ENCODE measurements around the gene NR2E1.

The NR2E1 gene

DNA sequence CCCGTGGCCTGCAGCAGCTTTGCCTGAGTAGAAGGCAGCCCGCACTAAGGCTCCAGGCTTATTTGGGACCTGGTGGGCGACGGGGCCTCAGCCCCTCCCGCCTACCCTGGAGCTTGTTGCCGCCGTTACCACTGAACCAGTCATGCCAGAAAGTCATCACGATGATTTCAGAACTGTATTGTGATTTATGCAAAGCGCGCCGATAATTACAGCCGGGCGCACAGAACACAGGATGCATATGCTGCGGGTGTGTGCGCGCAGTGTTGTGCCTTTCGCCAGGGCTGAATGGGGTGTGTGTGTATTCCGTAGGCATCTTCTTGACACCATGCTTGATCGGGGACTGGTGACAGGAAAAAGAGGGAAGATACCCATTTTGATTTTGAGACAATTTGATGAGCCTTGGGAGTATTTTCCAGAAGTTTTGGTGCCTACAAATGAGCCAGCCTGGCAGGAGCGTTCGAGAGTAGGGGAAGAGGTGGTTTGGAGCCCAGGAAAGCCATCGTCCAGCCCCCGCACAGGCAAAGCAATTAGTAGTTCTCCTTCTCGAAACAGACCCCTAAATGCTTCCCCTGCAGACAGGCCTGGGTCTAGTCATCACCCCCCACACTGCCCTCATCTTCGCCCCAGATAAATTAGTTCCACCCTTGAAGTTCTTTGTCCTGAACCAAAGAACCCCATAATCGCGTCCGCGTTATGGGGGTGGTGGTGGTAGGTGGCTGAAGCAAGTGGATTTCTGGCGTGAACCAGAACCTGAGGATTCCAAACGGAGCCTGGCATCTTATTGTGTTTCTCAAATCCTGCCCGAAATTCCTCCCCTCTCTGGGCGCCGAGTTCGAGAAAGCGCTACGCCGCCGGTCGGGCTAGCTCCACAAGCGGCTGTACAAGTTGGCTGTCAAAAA is 1.9 kb upstream of the NR2E1 start:
- DNase-seq (ENCODE audit: low spot score): no peak
- no peak for TF ChIP-seq CTCF (IDR thresholded peaks at IDR 0.05; ENCODE audit: extremely low read depth, missing control alignments)

DNA sequence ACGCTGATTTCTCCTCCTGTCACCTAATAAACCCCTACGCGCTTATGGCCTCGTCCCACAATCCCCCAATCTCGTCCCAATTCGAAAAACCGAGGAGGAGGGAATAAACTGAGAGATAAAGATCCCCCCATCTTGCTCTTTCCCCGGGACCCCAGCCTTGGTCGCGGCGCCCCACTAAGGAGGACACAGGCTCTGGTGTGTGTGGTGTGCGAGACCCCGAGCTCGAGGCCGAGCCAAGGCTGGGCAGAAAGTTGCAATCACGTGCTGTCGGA is 1.3 kb upstream of the NR2E1 start:
- peak; percentile 17 for DNase-seq (ENCODE audit: low spot score)
- no peak for TF ChIP-seq CTCF (IDR thresholded peaks at IDR 0.05; ENCODE audit: extremely low read depth, missing control alignments)

- DNase-seq (ENCODE audit: low spot score): peak; percentile 27
- no peak for TF ChIP-seq CTCF (IDR thresholded peaks at IDR 0.05; ENCODE audit: extremely low read depth, missing control alignments)
Observed at GRCh38 chr6:108164815-108165706, 761 bp upstream of the NR2E1 start.

GRCh38 chr6:108166664-108167448 is 1.0 kb downstream of the NR2E1 start:
- DNase-seq (ENCODE audit: low spot score): peak; percentile 42

GRCh38 chr6:108167449-108168089 is 1.7 kb downstream of the NR2E1 start:
- TF ChIP-seq CTCF (IDR thresholded peaks at IDR 0.05; ENCODE audit: extremely low read depth, missing control alignments): no peak
- peak; percentile 52 for DNase-seq (ENCODE audit: low spot score)

More at GRCh38 chr6:108166664-108167448, 1.0 kb downstream of the NR2E1 start:
- no peak for TF ChIP-seq CTCF (IDR thresholded peaks at IDR 0.05; ENCODE audit: extremely low read depth, missing control alignments)

DNA sequence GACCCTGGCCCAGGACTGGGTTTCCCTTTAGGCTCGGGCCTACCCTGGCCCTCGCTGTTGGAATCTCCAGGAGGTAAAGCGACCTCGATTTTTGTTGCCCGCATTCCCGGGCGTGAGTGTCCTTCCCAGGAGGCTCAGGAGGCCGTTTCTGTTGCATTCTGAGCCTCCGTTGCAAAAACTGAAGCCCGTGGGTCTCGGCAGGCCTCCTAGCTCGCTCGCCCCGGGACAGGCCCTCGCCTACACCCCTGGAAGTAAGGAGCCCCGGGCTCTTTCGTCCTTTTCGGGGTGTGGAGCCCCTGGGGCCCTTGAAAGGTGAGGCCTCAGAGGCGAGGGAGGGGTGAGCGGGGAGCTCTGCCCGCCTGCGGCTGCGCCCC is 2.3 kb downstream of the NR2E1 start:
- DNase-seq (ENCODE audit: low spot score): peak; percentile 30
- no peak for TF ChIP-seq CTCF (IDR thresholded peaks at IDR 0.05; ENCODE audit: extremely low read depth, missing control alignments)

All from GM20000 (cell line).